SK-N-SH (cell line): ENCODE results near the gene TBL1X. TPM values are rescaled to one million over a fixed set of nuclear protein-coding genes. Genes with fewer than 3 reads are reported as not detected.
A peak's percentile ranks its signal among the peaks of the same experiment; 100 is the strongest.

ENCODE experiments used
- CTCF ChIA-PET: fragments of 300-600, 350-600 bp; formaldehyde crosslinking; extraction: SDS; loops from one replicate; lab custom pipeline; 2021; lab: Yijun Ruan, JAX
- POLR2A ChIA-PET: fragments of 350-600 bp; sonication (Branson Sonifier 250); formaldehyde crosslinking; extraction: SDS; loops from one replicate; lab custom pipeline; 2020; ENCODE audit warnings: antibody characterized with exemption, inconsistent platforms; lab: Yijun Ruan, JAX
- DNase-seq: peaks from one replicate; pipeline ENCODE4 v3.0.0; 2012
- H2AFZ ChIP-seq: fragments of 200-600 bp; sonication (generic); 2 replicates; pipeline ENCODE4 v1.8.1; 2016; ENCODE audit warnings: antibody characterized with exemption, mild to moderate bottlenecking, low read depth
- H3F3A ChIP-seq: fragments of 200-600 bp; sonication (generic); replicated peaks from 2 replicates; pipeline ENCODE3; 2016; ENCODE audit warnings: antibody characterized with exemption, mild to moderate bottlenecking; ENCODE audit not compliant: insufficient read depth
- H3K27ac ChIP-seq, 2 experiments: fragments of 200-500 bp in 1 of 2; fragments of 200-600 bp in 1 of 2; sonication (Bioruptor generic) in 1 of 2; sonication (generic), shearing (Covaris generic) in 1 of 2; 2 replicates each; pipeline versions ENCODE4 v1.5.1 to v1.6.1; 2014 to 2016; ENCODE audit warnings: low read depth in 2 of 2, inconsistent platforms in 1 of 2, low read length in 1 of 2, mild to moderate bottlenecking in 1 of 2, mixed read lengths in 1 of 2
- H3K27me3 ChIP-seq: fragments of 200-600 bp; sonication (generic), shearing (Covaris generic); 2 replicates; pipeline ENCODE4 v1.6.1; 2016; ENCODE audit warnings: mixed run types; ENCODE audit not compliant: insufficient read depth
- H3K36me3 ChIP-seq, 2 experiments: fragments of 200-500 bp in 1 of 2; fragments of 200-600 bp in 1 of 2; sonication (Bioruptor generic) in 1 of 2; sonication (generic) in 1 of 2; replicated peaks in 1 of 2; 2 replicates each; pipeline versions ENCODE3 to v1.5.1; 2014 to 2016; ENCODE audit warnings: low read length in 1 of 2, mild to moderate bottlenecking in 1 of 2; ENCODE audit not compliant: insufficient read depth in 2 of 2, control insufficient read depth in 1 of 2
- H3K4me1 ChIP-seq, 2 experiments: fragments of 200-500 bp in 1 of 2; fragments of 200-600 bp in 1 of 2; sonication (Bioruptor generic) in 1 of 2; sonication (generic), shearing (Covaris generic) in 1 of 2; 2 replicates each; pipeline versions ENCODE4 v1.5.1 to v1.6.1; 2014 to 2016; ENCODE audit warnings: low read depth in 1 of 2, low read length in 1 of 2, mixed run types in 1 of 2; ENCODE audit not compliant: insufficient read depth in 2 of 2, control insufficient read depth in 1 of 2
- H3K4me2 ChIP-seq: fragments of 200-600 bp; sonication (generic), shearing (Covaris generic); 2 replicates; pipeline ENCODE4 v1.6.1; 2017; ENCODE audit warnings: mixed run types
- H3K4me3 ChIP-seq, 2 experiments: fragments of 200-500 bp in 1 of 2; fragments of 200-600 bp in 1 of 2; sonication (Bioruptor generic) in 1 of 2; sonication (generic), shearing (Covaris generic) in 1 of 2; 2 replicates each; pipeline versions ENCODE4 v1.5.1 to v1.8.1; 2014 to 2016; ENCODE audit warnings: low read depth in 2 of 2, inconsistent platforms in 1 of 2, low read length in 1 of 2, mild to moderate bottlenecking in 1 of 2, mixed read lengths in 1 of 2, moderate library complexity in 1 of 2
- H3K79me2 ChIP-seq: fragments of 200-600 bp; sonication (generic); 2 replicates; pipeline ENCODE4 v1.8.1; 2017; ENCODE audit warnings: mild to moderate bottlenecking; ENCODE audit not compliant: insufficient read depth
- H3K9ac ChIP-seq: fragments of 200-600 bp; sonication (generic); 2 replicates; pipeline ENCODE4 v1.6.1; 2017; ENCODE audit warnings: mixed run types
- H3K9me2 ChIP-seq: fragments of 200-600 bp; sonication (generic); 2 replicates; pipeline ENCODE4 v1.6.1; 2017; ENCODE audit warnings: mixed run types
- H3K9me3 ChIP-seq: fragments of 200-600 bp; sonication (generic); 2 replicates; pipeline ENCODE4 v1.6.1; 2017; ENCODE audit warnings: mixed run types, mild to moderate bottlenecking, moderate library complexity
- H4K20me1 ChIP-seq: fragments of 200-600 bp; sonication (generic); 2 replicates; pipeline ENCODE4 v1.6.1; 2017; ENCODE audit warnings: mild to moderate bottlenecking, mixed run types; ENCODE audit not compliant: insufficient read depth
- CHD2 ChIP-seq: fragments of 150-350 bp; IDR thresholded peaks from 2 replicates; pipeline ENCODE4 v1.6.1; 2018; ENCODE audit warnings: low read length; ENCODE audit not compliant: partially characterized antibody
- CTCF ChIP-seq: fragments of 200-600 bp; sonication (generic); IDR thresholded peaks from 2 replicates; pipeline ENCODE4 v1.6.1; 2017; ENCODE audit warnings: antibody characterized with exemption, mild to moderate bottlenecking, moderate library complexity
- EP300 ChIP-seq, 2 experiments: IDR thresholded peaks; 2 replicates each; pipeline versions ENCODE4 v1.4.0 to v1.6.1; 2012; ENCODE audit warnings: borderline replicate concordance in 1 of 2, low read depth in 1 of 2, low read length in 1 of 2
- EZH2phosphoT487 ChIP-seq: fragments of 200-600 bp; sonication (generic); IDR thresholded peaks from 2 replicates; pipeline ENCODE4 v1.6.1; 2017; ENCODE audit warnings: low read depth, mixed run types, mild to moderate bottlenecking, antibody characterized with exemption, moderate library complexity, borderline replicate concordance
- FOXM1 ChIP-seq: IDR thresholded peaks from 2 replicates; pipeline ENCODE4 v1.4.0; 2012; ENCODE audit warnings: low read depth, mild to moderate bottlenecking
- GABPA ChIP-seq: IDR thresholded peaks from 2 replicates; pipeline ENCODE4 v1.4.0; 2012; ENCODE audit warnings: low read depth, mild to moderate bottlenecking
- GATA2 ChIP-seq: sonication (generic); formaldehyde crosslinking; IDR thresholded peaks from 2 replicates; pipeline ENCODE4 v1.5.0; 2020; ENCODE audit warnings: mild to moderate bottlenecking, missing genetic modification reagents
- NFIC ChIP-seq: IDR thresholded peaks from 2 replicates; pipeline ENCODE4 v1.4.0; 2012; ENCODE audit warnings: borderline replicate concordance
- NRF1 ChIP-seq: IDR thresholded peaks from 2 replicates; pipeline ENCODE4 v1.6.1; 2012; ENCODE audit warnings: low read depth, mild to moderate bottlenecking, low read length
- RAD21 ChIP-seq: IDR thresholded peaks from 2 replicates; pipeline ENCODE4 v1.6.1; 2012; ENCODE audit warnings: mild to moderate bottlenecking, low read length
- REST ChIP-seq: IDR thresholded peaks from 2 replicates; pipeline ENCODE4 v1.6.1; 2012; ENCODE audit warnings: mild to moderate bottlenecking, low read depth, low read length, moderate library complexity
- RXRA ChIP-seq: IDR thresholded peaks from 2 replicates; pipeline ENCODE4 v1.4.0; 2012; ENCODE audit warnings: low read depth, mild to moderate bottlenecking, borderline replicate concordance
- TEAD4 ChIP-seq: IDR thresholded peaks from 2 replicates; pipeline ENCODE4 v1.4.0; 2012; ENCODE audit warnings: mild to moderate bottlenecking, borderline replicate concordance; ENCODE audit not compliant: insufficient read depth
- YY1 ChIP-seq: IDR thresholded peaks from 2 replicates; pipeline ENCODE4 v1.4.0; 2012; ENCODE audit warnings: low read depth, mild to moderate bottlenecking
- WGBS: methylation state at CpG from one replicate; pipeline ENCODE4 v1.1.6; 2017; ENCODE audit warnings: low lambda C conversion rate; 5-methylcytosine and 5-hydroxymethylcytosine counted together
- polyA plus RNA-seq, 3 experiments: library from polyadenylated mRNA; depleted of rRNA; stranded (reverse); fragments of >200 nt; gene quantifications; 2 replicates each; pipeline ENCODE4 v1.2.3, GENCODE V29; 2012

TBL1X gene
- polyA plus RNA-seq, 1 of the 3 experiments (the other 2 are of a cell fraction) = 10.6 TPM

GRCh38 chrX:9708923-9709553, 244.2 kb downstream of the TBL1X start (continued):
- TF ChIP-seq RAD21 (peak; percentile 91), EP300 (IDR thresholded peaks at IDR 0.05; ENCODE audit: borderline replicate concordance in 1 of 2, low read depth in 1 of 2, low read length in 1 of 2) (no peak), TEAD4 (no peak), NRF1 (no peak), NFIC (no peak), EZH2phosphoT487 (no peak), RXRA (no peak), CTCF (peak; percentile 88), FOXM1 (no peak), GATA2 (CRISPR knock-in tag) (no peak), YY1 (no peak), GABPA (no peak)
- TF ChIP-seq, all 33 proteins: peak for 3

DNA sequence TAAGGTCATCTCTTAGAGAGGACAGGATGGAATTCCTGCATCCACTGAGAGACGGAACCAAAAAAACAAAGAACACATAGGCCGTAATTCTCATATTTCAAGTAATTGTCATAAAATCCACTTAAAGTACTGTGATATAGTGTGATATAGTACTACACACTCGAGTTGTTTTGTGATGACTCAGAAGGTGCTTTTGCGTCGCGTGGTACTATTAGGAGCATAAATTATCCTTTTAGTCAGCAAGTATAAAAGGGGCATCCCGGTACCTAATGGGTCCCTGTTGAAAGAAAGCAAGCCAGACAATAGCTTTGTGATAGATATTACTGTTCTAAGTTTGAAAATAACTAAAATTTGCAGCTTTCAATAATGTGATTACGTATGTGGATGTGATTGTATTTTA, 245.5 kb downstream of the TBL1X start:
- no peak for DNase-seq
- H3K4me1 ChIP-seq = no peaks in the 10 kb centered on the region
- H3K36me3 ChIP-seq = peaks cover 6 to 7% of the 10 kb centered on the region in 2 experiments
- no peak overlapping the region for H3K4me2 ChIP-seq
- H4K20me1 ChIP-seq = no peaks in the 10 kb centered on the region
- no peaks in the 10 kb centered on the region for H3F3A ChIP-seq
- no peaks in the 10 kb centered on the region for H3K79me2 ChIP-seq
- no peaks in the 10 kb centered on the region for H3K9me2 ChIP-seq
- ChIA-PET CTCF (interaction anchor here (1.0 to 2.2 kb wide), 2 partner anchors 59 to 894 kb away, joined by 3 to 7 read pairs; no protein-coding TSS in a partner anchor), POLR2A (no interaction called here)
- H3K9ac ChIP-seq = no peak overlapping the region
- no peaks in the 10 kb centered on the region; the same call in 1 of the 2 replicates for H3K27me3 ChIP-seq
- WGBS = 53% methylated on average over 8 of the region's 8 CpGs
- no peak overlapping the region for H3K4me3 ChIP-seq
- no peaks in the 10 kb centered on the region for H3K9me3 ChIP-seq
- TF ChIP-seq CHD2 = no peak
- no peak overlapping the region for H3K27ac ChIP-seq
- H2AFZ ChIP-seq = no peak overlapping the region

DNA sequence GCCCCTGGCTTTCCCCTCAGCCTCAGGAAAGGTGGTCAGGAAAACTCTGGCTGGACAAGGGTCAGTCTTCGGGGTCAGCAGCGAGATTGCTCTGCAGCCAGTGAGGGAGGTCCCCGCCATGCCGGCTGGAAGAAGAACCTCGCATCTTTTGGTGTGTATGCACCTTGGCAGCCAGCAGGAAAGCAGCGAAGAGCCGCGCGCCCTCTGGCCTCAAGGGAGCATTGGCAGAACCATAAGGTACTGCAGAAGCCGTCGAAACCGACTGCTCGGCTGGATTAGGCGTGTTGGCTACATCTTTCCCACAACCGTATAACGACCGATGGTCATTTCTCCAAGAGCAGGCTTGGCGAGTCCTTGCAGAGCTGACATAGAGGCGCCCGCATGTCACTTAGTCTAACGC, 252.5 kb downstream of the TBL1X start:
- Histone ChIP-seq H3F3A (no peaks in the 10 kb centered on the region), H2AFZ (no peak overlapping the region), H3K36me3 (peaks cover 12 to 13% of the 10 kb centered on the region in 2 experiments), H3K4me2 (no peak overlapping the region), H3K27me3 (no peaks in the 10 kb centered on the region; the same call in 1 of the 2 replicates), H4K20me1 (no peaks in the 10 kb centered on the region), H3K4me3 (no peak overlapping the region), H3K9me2 (no peaks in the 10 kb centered on the region), H3K27ac (no peak overlapping the region), H3K79me2 (no peaks in the 10 kb centered on the region), H3K9ac (no peak overlapping the region), H3K9me3 (no peaks in the 10 kb centered on the region), H3K4me1 (no peaks in the 10 kb centered on the region)
- POLR2A ChIA-PET = no interaction called here
- CTCF ChIA-PET = no interaction called here
- no peak for DNase-seq
- TF ChIP-seq REST (no peak), NRF1 (no peak)
- WGBS = 54% methylated on average over 14 of the region's 21 CpGs
